Amygdala (tissue), 56 donors: Measurements from ENCODE around the gene CERS3.

Experiments
- DNase-seq, 56 donors: peaks; one replicate each; lab custom pipeline; 2025; lab: John Stamatoyannopoulos, UW

Gene CERS3

DNA sequence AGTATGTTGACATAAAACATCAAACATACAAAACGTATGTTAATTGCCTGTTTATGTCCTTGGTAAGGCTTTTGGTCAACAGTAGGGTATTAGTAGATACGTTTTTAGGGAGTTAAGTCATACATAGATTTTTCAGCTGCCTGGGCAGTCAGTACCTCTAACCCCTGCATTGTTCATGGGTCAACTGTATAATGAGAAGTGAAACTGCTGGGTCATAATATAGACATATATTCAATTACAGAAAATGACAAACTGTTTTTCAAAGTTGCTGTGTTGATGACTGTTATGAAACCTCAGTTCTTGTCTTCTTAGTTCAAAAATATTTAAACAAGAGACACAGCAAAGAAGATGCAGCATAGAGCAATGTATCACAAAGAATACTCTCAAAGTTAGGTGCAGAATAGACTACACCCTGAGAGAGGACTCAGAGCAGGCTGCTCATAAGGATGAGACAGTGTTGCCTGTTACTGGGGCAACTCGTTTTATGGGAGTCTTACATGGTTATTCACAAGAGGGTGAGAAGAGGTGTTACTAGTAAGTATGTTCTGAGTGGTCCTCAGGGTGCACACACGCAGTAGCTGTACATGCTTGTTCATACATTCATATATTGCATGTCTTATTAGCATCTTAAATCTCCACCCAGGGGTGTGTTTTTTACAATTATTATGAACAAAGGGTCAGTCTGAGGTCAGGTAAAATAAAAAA lies 133.9 kb downstream of the CERS3 start:
- DNase-seq: no peak

- no peak for DNase-seq
These were observed 135.7 kb downstream of the CERS3 start for GRCh38 chr15:100393008-100393407.

GRCh38 chr15:100385300-100386050 lies 143.3 kb downstream of the CERS3 start:
- DNase-seq: no peak

DNA sequence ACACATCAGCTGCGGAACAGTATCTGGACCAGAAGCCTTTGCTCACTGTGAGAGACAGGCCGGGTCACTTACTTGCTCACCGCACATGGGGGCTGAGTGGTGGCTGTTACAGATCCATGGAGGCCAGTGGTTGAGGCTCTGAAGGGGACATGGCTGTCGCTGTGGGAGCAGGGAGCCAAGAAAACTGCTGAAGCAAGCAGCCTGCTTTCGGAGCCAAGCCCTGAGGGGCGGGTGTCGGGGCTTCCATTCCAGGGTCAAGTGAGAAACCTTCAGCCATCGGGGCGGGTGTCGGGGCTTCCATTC lies 144.7 kb downstream of the CERS3 start:
- no peak for DNase-seq

DNA sequence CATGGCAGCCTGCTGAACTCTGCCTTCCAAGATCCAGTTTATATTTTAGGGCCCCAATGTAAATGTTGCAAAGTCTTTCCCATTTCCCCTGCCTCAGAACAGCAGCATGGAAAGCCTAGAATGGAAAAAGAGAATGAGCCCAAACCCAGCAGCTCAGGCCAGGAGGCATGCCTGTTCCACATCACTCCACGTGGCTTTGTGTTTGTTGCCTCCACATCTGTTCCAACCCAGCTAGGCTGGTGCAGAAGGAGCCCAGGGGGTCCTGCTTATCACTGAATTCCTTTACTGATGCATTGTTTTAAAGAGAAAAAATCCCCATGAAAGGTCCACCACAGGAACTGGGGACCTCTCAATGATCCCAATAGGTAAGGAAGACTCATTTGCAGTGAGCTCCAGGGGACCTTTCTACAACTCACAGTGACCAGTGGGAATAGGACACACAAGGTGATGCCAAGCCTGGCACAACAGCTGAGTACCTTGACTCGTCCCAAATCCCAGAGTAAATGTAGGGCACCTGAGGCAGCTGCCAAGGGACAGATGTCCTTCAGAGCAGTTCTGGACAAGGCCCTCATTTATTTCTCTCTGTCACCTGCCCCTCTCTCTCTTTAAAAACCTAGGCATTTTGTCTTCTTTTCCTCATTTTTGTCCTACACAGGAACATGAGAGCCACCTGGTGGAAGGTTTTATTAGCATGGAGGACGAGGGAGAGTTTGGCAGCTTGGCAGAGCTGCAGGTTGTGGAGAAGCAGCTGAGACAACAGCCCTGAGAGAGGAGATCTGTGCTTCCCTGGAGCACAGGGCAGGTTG lies 145.2 kb downstream of the CERS3 start:
- DNase-seq: peak in 6 of 56 donors; percentile 1 to 35 (median 4)

GRCh38 chr15:100373942-100374341 lies 154.8 kb downstream of the CERS3 start:
- DNase-seq: no peak

- no peak for DNase-seq
These were observed 155.4 kb downstream of the CERS3 start for GRCh38 chr15:100373120-100373896.

GRCh38 chr15:100372739-100373119 lies 156.0 kb downstream of the CERS3 start:
- no peak for DNase-seq

DNA sequence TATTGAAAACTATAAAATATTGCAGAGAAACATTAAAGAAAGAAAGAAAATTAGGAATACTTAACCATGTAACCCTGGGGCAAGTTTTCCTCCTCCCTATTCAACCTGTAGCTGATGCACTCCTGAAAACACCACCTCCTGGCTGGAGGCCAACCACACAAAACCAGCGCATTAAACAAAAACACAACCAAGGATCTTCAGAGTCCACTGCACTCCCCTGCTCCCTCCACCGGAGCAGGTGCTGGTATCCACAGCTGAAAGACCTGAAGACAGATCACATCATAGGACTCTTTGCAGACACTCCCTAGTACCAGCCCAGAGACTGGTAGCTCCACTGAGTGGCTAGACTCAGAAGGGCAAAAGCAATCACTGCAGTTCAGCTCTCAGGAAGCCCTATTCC lies 173.4 kb downstream of the CERS3 start:
- DNase-seq: no peak

DNA sequence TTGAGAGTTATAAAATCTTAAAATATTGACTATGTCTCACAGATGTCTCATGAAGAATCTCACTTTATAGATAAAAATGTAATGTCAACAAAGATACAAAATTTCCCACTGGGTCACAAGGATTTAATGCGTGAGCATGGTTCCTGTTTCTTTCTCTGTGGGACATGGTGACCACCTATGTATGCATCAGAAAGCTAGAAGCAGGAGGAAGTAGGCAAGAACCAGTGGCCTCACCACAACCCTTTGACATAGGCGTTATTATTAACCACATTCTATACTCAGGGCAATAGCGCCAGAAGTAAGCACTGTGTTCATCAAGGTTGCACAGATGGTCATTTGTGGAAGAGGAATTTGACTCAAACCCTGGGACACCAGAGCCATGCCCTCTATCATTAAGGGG lies 175.3 kb downstream of the CERS3 start:
- DNase-seq: no peak

DNA sequence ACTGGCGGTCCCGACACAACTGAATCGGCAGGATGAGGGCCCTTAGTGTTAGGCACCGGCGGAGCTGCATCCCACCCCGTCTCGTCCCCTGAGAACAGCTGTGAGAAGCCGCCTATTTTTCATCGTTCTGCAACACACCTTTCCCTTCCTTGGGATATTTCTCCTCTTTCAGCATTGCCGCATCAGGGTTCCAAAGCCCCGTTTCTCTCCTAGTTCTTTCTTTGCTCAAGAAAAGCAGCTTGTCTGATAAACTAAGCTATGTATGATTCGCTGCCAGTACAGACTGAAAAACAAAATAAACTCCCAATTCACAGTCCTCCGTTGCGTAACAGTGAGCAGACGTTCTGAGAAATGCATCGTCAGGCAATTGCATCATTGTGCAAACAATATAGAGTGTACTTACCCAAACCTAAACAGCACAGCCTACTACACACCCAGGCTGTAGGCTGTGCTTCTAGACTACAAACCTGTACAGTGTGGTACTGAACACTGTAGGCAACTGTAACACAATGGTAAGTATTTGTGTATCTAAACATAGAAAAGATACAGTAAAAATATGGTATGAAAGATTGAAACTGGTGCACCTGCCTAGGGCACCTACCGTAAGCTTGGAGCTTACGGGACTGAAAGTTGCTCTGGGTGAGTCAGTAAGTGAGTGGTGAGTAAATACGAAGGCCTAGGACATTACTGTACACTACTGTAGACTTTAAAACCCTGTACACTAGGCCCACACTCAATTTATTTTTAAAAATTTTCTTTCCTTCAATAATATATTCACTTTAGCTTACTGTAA lies 178.1 kb downstream of the CERS3 start:
- DNase-seq: no peak
